Measurements from ENCODE around the gene FYN.
"Not testable (repeated sequence)": the region's sequence is repeated elsewhere in the genome, so short reads cannot be mapped to it uniquely, and the experiment has no call there.

The FYN gene

GRCh38 chr6:111680811-111681609, 192.2 kb downstream of the FYN start:
- not testable (repeated sequence) for DNase-seq (ENCODE audit: low read depth)

- DNase-seq (ENCODE audit: low read depth): no peak
These were observed 193.1 kb downstream of the FYN start for GRCh38 chr6:111680015-111680712.

- DNase-seq (ENCODE audit: low read depth): no peak
These were observed 194.0 kb downstream of the FYN start for GRCh38 chr6:111679126-111679858.

GRCh38 chr6:111677249-111677990, 195.8 kb downstream of the FYN start:
- no peak for DNase-seq (ENCODE audit: low read depth)

GRCh38 chr6:111676383-111676782, 196.9 kb downstream of the FYN start:
- DNase-seq (ENCODE audit: low read depth): no peak

- DNase-seq (ENCODE audit: low read depth): no peak
These were observed 198.4 kb downstream of the FYN start for GRCh38 chr6:111674883-111675282.

- DNase-seq (ENCODE audit: low read depth): no peak
These were observed 198.8 kb downstream of the FYN start for GRCh38 chr6:111674413-111674812.

- DNase-seq (ENCODE audit: low read depth): no peak
These were observed 199.3 kb downstream of the FYN start for GRCh38 chr6:111673937-111674336.

GRCh38 chr6:111673532-111673931, 199.7 kb downstream of the FYN start:
- DNase-seq (ENCODE audit: low read depth): no peak

- DNase-seq (ENCODE audit: low read depth): no peak
These were observed 200.3 kb downstream of the FYN start for GRCh38 chr6:111672761-111673450.

GRCh38 chr6:111669326-111669725, 203.9 kb downstream of the FYN start:
- no peak for DNase-seq (ENCODE audit: low read depth)

- DNase-seq (ENCODE audit: low read depth): no peak
These were observed 204.8 kb downstream of the FYN start for GRCh38 chr6:111668410-111668809.

GRCh38 chr6:111667931-111668330, 205.3 kb downstream of the FYN start:
- no peak for DNase-seq (ENCODE audit: low read depth)

GRCh38 chr6:111666847-111667246, 206.4 kb downstream of the FYN start:
- no peak for DNase-seq (ENCODE audit: low read depth)

- DNase-seq (ENCODE audit: low read depth): no peak
These were observed 208.7 kb downstream of the FYN start for GRCh38 chr6:111664565-111665030.

GRCh38 chr6:111663692-111664564, 209.3 kb downstream of the FYN start:
- no peak for DNase-seq (ENCODE audit: low read depth)

GRCh38 chr6:111662794-111663593, 210.3 kb downstream of the FYN start:
- no peak for DNase-seq (ENCODE audit: low read depth)

- DNase-seq (ENCODE audit: low read depth): no peak
These were observed 211.0 kb downstream of the FYN start for GRCh38 chr6:111662072-111662793.

- no peak for DNase-seq (ENCODE audit: low read depth)
These were observed 211.7 kb downstream of the FYN start for GRCh38 chr6:111661541-111662061.

All from activated gamma-delta T cell treated with anti-CD3 and anti-CD28 coated beads, Interleukin-2, amount 50 U/mL, for 16 hours (primary cell).